ENCODE results near the gene SGSM2. TPM values are rescaled to one million over a fixed set of nuclear protein-coding genes. Genes with fewer than 3 reads are reported as not detected.

Gene SGSM2
- total and polyA plus RNA-seq, 2 of the 13 experiments (the other 11 are each of a cell fraction or from before 2014, with no cell fraction given): 30.4 to 51.3 TPM

DNA sequence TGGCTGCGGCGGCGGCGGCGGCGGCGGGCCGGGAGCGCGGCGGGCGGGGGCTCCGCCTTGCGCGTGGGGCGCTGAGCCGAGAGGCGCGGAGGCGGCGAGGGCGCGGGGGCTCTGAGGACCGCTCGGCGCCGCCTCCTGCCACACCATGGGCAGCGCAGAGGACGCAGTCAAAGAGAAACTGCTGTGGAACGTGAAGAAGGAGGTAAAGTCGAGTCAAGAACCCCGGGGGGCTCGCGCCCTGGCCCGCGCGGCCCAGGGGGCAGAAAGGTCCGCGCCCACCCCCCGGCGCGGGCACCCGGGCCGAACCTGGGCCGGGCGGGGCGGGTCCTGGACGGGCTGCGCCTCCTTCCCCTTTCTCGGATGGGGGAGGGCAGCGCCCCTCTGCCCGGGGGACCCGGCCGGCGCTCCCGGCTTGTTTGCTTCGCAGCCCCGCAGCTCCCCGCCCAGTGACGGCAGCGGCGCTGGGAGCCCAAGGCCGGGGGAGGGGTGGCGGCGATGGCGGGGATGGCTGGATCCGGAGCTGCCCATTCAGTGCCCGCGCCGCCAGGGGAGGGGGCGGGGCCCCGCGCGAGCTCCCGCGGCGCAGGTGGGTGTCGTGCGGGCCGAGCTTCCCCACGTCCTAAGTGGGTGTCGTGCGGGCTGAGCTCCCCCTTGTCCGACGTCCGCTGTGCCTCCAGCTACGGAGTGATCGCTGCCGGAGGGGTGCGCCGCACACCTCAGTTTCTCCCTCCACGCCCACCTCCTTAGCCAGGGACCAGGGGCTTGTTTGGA, 428 bp downstream of the SGSM2 start (continued):
- TF ChIP-seq MBNL3 (CRISPR knock-in tag; conservative IDR thresholded peaks at IDR 0.05) (no peak), RORA (CRISPR knock-in tag; IDR thresholded peaks at IDR 0.05) (no peak), HMG20B (CRISPR knock-in tag; conservative IDR thresholded peaks at IDR 0.05) (no peak), ZNF773 (CRISPR knock-in tag; IDR thresholded peaks at IDR 0.05; ENCODE audit: borderline replicate concordance) (no peak), MATR3 (CRISPR knock-in tag; IDR thresholded peaks at IDR 0.05) (no peak), ZNF775 (CRISPR knock-in tag; IDR thresholded peaks at IDR 0.05; ENCODE audit: borderline replicate concordance) (no peak), ZNF12 (CRISPR knock-in tag; IDR thresholded peaks at IDR 0.05) (no peak), HDAC2 (CRISPR knock-in tag; IDR thresholded peaks at IDR 0.05) (no peak), HMG20A (CRISPR knock-in tag; IDR thresholded peaks at IDR 0.05; ENCODE audit: borderline replicate concordance) (no peak), ZNF709 (CRISPR knock-in tag; IDR thresholded peaks at IDR 0.05) (no peak), ZNF33A (CRISPR knock-in tag; IDR thresholded peaks at IDR 0.05; ENCODE audit: borderline replicate concordance) (no peak), SMC3 (IDR thresholded peaks at IDR 0.05; ENCODE audit: low read length) (no peak), REPIN1 (CRISPR knock-in tag; IDR thresholded peaks at IDR 0.05; ENCODE audit: borderline replicate concordance, low read depth) (no peak)
- TF ChIP-seq, protein P1, sequence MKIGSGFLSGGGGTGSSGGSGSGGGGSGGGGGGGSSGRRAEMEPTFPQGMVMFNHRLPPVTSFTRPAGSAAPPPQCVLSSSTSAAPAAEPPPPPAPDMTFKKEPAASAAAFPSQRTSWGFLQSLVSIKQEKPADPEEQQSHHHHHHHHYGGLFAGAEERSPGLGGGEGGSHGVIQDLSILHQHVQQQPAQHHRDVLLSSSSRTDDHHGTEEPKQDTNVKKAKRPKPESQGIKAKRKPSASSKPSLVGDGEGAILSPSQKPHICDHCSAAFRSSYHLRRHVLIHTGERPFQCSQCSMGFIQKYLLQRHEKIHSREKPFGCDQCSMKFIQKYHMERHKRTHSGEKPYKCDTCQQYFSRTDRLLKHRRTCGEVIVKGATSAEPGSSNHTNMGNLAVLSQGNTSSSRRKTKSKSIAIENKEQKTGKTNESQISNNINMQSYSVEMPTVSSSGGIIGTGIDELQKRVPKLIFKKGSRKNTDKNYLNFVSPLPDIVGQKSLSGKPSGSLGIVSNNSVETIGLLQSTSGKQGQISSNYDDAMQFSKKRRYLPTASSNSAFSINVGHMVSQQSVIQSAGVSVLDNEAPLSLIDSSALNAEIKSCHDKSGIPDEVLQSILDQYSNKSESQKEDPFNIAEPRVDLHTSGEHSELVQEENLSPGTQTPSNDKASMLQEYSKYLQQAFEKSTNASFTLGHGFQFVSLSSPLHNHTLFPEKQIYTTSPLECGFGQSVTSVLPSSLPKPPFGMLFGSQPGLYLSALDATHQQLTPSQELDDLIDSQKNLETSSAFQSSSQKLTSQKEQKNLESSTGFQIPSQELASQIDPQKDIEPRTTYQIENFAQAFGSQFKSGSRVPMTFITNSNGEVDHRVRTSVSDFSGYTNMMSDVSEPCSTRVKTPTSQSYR (CRISPR knock-in tag; IDR thresholded peaks at IDR 0.05; ENCODE audit: borderline replicate concordance): peak; percentile 80; the same call in 1 of the 2 replicates
- TF ChIP-seq, protein P2, sequence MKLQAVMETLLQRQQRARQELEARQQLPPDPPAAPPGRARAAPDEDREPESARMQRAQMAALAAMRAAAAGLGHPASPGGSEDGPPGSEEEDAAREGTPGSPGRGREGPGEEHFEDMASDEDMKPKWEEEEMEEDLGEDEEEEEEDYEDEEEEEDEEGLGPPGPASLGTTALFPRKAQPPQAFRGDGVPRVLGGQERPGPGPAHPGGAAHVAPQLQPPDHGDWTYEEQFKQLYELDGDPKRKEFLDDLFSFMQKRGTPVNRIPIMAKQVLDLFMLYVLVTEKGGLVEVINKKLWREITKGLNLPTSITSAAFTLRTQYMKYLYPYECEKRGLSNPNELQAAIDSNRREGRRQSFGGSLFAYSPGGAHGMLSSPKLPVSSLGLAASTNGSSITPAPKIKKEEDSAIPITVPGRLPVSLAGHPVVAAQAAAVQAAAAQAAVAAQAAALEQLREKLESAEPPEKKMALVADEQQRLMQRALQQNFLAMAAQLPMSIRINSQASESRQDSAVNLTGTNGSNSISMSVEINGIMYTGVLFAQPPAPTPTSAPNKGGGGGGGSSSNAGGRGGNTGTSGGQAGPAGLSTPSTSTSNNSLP (IDR thresholded peaks at IDR 0.05; ENCODE audit: low read depth, low read length): no peak
- TF ChIP-seq, protein P3, sequence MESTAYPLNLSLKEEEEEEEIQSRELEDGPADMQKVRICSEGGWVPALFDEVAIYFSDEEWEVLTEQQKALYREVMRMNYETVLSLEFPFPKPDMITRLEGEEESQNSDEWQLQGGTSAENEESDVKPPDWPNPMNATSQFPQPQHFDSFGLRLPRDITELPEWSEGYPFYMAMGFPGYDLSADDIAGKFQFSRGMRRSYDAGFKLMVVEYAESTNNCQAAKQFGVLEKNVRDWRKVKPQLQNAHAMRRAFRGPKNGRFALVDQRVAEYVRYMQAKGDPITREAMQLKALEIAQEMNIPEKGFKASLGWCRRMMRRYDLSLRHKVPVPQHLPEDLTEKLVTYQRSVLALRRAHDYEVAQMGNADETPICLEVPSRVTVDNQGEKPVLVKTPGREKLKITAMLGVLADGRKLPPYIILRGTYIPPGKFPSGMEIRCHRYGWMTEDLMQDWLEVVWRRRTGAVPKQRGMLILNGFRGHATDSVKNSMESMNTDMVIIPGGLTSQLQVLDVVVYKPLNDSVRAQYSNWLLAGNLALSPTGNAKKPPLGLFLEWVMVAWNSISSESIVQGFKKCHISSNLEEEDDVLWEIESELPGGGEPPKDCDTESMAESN (CRISPR knock-in tag; conservative IDR thresholded peaks at IDR 0.05): no peak
- TF ChIP-seq, protein P4, sequence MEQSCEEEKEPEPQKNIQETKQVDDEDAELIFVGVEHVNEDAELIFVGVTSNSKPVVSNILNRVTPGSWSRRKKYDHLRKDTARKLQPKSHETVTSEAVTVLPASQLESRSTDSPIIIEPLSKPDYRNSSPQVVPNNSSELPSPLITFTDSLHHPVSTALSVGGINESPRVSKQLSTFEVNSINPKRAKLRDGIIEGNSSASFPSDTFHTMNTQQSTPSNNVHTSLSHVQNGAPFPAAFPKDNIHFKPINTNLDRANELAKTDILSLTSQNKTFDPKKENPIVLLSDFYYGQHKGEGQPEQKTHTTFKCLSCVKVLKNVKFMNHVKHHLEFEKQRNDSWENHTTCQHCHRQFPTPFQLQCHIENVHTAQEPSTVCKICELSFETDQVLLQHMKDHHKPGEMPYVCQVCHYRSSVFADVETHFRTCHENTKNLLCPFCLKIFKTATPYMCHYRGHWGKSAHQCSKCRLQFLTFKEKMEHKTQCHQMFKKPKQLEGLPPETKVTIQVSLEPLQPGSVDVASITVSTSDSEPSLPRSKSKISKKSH (CRISPR knock-in tag; IDR thresholded peaks at IDR 0.05; ENCODE audit: borderline replicate concordance): no peak

Data from HepG2 (cell line).